Measurements from ENCODE around the gene TMEM131.

TMEM131 gene

DNA sequence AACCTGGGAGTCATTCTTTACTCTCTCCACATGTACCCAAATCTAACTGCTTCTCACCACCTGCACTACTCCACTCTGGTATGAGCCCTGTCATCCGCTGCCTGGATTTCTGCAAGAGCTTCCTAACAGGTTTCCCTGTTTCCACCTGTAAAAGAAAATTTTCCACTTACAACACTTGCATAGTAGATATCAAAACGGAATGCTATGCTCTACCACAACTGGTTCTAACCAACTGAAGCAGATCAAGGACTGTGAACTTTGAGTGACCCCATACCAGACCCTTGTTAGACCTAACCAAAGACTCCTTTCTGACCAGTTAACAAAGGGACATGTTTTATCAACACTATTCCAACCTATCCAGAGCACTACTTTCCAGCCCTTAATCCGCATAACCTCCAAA lies 3.8 kb upstream of the TMEM131 start:
- ChIA-PET POLR2A (ENCODE audit: low non-redundant PET) (no interaction called here), CTCF (interaction anchor here (0.7 kb wide), 1 partner anchor 154 kb away, joined by 3 read pairs; no protein-coding TSS in a partner anchor)
- no peak for DNase-seq (ENCODE audit: low spot score)
- no peak overlapping the region for H3K27ac ChIP-seq
- TF ChIP-seq, protein P1, sequence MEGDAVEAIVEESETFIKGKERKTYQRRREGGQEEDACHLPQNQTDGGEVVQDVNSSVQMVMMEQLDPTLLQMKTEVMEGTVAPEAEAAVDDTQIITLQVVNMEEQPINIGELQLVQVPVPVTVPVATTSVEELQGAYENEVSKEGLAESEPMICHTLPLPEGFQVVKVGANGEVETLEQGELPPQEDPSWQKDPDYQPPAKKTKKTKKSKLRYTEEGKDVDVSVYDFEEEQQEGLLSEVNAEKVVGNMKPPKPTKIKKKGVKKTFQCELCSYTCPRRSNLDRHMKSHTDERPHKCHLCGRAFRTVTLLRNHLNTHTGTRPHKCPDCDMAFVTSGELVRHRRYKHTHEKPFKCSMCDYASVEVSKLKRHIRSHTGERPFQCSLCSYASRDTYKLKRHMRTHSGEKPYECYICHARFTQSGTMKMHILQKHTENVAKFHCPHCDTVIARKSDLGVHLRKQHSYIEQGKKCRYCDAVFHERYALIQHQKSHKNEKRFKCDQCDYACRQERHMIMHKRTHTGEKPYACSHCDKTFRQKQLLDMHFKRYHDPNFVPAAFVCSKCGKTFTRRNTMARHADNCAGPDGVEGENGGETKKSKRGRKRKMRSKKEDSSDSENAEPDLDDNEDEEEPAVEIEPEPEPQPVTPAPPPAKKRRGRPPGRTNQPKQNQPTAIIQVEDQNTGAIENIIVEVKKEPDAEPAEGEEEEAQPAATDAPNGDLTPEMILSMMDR (conservative IDR thresholded peaks at IDR 0.05; ENCODE audit: low read depth) = no peak

DNA sequence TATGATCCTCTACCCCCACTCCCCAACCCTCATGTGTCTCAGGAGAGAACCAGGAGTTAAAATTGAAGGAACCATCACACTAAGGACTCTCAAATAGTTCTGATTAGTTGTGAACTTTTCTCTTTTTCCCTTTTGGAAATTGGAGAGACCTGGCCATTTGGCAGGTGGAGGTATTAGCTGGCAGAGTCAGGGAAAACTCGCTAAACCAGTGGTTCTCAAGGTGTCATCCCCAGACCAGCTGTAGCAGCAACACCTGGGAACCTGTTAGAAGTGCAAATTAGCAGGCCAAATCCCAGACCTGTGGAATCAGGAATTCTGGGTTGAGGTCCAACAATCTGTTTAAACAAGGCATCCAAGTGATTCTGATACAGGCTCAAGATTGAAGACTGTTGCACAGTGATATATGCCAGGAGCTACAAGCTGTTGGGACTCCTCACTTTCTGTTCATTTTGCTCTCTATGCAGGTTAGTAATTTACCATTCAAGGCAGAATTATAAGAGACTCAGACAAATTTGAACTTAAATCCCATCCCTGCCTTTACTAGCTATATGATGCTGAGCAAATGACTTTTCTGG lies 2.8 kb upstream of the TMEM131 start:
- TF ChIP-seq, protein P1 (conservative IDR thresholded peaks at IDR 0.05; ENCODE audit: low read depth) = no peak
- CTCF ChIA-PET = interaction anchor here (0.7 kb wide), 2 partner anchors 16 to 191 kb away, joined by 3 read pairs; no protein-coding TSS in a partner anchor
- no peak overlapping the region for H3K27ac ChIP-seq
- POLR2A ChIA-PET (ENCODE audit: low non-redundant PET) = no interaction called here
- DNase-seq (ENCODE audit: low spot score) = no peak

DNA sequence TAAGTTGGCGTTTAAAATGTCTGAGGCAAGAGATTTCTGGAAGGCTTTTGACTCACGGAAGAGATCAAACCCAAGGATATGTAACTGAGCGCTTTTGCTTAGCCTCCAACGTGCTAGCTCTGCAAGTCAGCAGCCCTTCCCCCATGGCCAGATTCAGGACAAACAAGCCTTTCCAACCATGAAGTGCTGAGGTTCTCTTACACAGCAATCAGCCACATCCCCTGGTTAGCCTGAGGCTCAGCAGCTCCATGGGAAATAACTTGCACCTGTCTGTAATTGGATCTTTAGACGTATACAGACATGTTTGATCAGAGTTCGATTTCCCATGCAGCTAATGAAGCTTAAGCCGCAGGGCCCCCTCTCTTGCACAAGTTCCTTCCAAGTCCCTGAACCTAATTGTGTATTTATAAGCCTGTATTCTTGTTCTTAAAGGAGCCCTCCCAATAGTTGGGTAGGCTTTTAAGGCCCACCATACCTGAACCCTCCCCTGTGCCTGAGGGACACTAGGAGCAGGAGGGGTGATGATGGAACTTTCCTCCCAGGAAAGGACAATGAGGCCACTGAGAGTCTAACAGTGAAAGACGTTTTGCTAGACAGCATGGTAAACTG lies 2.1 kb upstream of the TMEM131 start:
- POLR2A ChIA-PET (ENCODE audit: low non-redundant PET) = interaction anchor here (0.6 kb wide), 1 partner anchor 177 kb away, joined by 3 read pairs; no protein-coding TSS in a partner anchor
- CTCF ChIA-PET = no interaction called here

DNA sequence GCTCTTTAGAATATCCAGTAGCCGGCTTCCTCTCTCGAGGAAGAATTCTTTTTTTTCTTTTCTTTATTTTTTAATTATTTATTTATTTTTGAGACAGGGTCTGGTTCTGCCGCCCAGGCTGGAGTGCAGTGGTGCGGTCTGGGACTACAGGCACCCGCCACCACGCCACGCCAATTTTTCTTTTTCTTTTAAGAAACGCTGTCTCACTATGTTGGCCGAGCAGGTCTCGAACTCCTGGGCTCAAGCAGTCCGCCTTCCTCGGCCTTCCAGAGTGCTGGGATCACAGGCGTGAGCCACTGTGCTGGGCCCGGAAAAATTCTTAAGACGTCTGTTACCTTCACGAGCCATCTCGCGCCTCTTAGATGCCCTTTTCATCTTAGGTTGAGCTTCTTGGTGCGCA lies 931 bp upstream of the TMEM131 start:
- TF ChIP-seq, protein P1 (conservative IDR thresholded peaks at IDR 0.05; ENCODE audit: low read depth) = no peak
- ChIA-PET CTCF (no interaction called here), POLR2A (ENCODE audit: low non-redundant PET) (no interaction called here)
- H3K27ac ChIP-seq = peak overlapping the region; percentile 97
- DNase-seq (ENCODE audit: low spot score) = no peak

More for the DNA sequence above, 2.1 kb upstream of the TMEM131 start:
- H3K27ac ChIP-seq = no peak overlapping the region
- TF ChIP-seq, protein P1 (conservative IDR thresholded peaks at IDR 0.05; ENCODE audit: low read depth) = no peak
- DNase-seq (ENCODE audit: low spot score) = no peak

DNA sequence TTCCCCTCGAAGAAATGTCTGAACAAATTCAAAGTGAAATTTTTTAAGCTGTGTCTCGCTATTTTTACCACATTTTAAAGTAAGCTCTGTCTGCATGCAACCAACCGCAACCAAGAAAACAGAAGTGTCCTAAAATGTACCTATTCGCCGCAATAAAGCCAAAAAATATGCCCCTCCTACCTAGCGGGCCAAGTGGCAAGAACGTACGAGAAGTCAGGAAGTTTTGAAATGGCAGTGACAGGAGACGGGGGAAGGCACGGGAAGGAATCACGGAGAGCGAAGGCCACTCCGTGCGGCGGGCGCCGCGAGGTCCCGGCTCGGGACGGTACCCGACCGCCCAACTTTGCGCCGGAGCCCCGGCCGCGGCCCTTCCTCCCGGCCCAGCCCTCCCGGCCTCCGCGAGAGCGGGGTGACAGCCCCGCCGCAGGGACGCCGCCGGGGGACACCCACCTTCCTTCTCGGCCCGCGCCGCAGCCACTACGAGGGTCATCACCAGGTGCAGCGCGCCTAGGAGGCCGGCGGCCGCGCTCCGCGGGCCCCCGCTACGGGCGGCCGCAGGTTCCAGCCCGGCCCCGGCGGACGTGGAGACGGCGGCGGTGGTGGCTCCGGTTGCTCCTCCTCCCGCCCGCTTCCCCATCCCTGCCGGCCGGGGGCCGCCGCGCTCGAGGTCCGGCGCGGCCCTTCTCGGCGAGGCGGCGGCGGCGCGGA lies 568 bp downstream of the TMEM131 start:
- peak; percentile 43 for DNase-seq (ENCODE audit: low spot score)
- TF ChIP-seq, protein P1 (conservative IDR thresholded peaks at IDR 0.05; ENCODE audit: low read depth) = no peak
- ChIA-PET POLR2A (ENCODE audit: low non-redundant PET) (no interaction called here), CTCF (no interaction called here)
- peak overlapping the region; percentile 97 for H3K27ac ChIP-seq

DNA sequence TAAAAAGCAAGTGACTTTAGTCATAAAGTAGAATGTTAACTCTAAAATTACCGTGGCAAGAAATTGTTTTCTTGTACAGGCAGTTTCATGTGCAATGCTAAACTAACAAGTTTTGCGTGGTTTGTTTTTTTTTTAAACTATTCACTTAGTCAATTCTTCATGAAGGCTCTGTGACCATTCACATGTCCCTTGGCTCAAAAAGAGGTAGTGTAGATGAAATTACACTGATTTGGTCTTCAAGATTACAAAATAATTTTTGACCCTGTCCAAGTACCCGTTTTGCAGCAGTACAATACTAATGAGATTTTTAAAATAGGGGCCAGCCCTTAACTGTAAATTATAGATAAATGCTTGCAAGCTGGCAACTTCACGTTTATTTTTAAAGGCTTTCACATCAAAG lies 1.3 kb downstream of the TMEM131 start:
- CTCF ChIA-PET = no interaction called here
- POLR2A ChIA-PET (ENCODE audit: low non-redundant PET) = no interaction called here
- no peak overlapping the region for H3K27ac ChIP-seq
- TF ChIP-seq, protein P1 (conservative IDR thresholded peaks at IDR 0.05; ENCODE audit: low read depth) = no peak
- DNase-seq (ENCODE audit: low spot score) = no peak

All from RWPE1 (cell line).